ENCODE data around the gene HEPHL1.

- TF ChIP-seq CTCF (IDR thresholded peaks at IDR 0.05; ENCODE audit: low read depth, low read length) (no peak), EZH2phosphoT487 (IDR thresholded peaks at IDR 0.05; ENCODE audit: low read depth) (no peak)
These were observed 118.3 kb downstream of the HEPHL1 start for GRCh38 chr11:94139416-94139815.
